Hematopoietic multipotent progenitor cell treated with erythropoietin and hydrocortisone succinate and interleukin-3 and kit ligand, for 4 days (in vitro differentiated cells): Measurements from ENCODE around the gene ZNF423.

Experiments
- DNase-seq: peaks from one replicate; pipeline ENCODE4 v3.0.0-alpha.2; 2015

Gene ZNF423

GRCh38 chr16:49822649-49823370, 33.1 kb downstream of the ZNF423 start:
- no peak for DNase-seq

- no peak for DNase-seq
Observed at GRCh38 chr16:49821614-49822282, 34.2 kb downstream of the ZNF423 start.

GRCh38 chr16:49821156-49821555, 34.8 kb downstream of the ZNF423 start:
- DNase-seq: no peak

- DNase-seq: no peak
Observed at GRCh38 chr16:49817754-49818507, 38.0 kb downstream of the ZNF423 start.

GRCh38 chr16:49816875-49817274, 39.0 kb downstream of the ZNF423 start:
- peak; percentile 40 for DNase-seq

GRCh38 chr16:49811644-49812334, 44.1 kb downstream of the ZNF423 start:
- DNase-seq: no peak

- no peak for DNase-seq
Observed at GRCh38 chr16:49810831-49811230, 45.1 kb downstream of the ZNF423 start.

- no peak for DNase-seq
Observed at GRCh38 chr16:49809561-49809960, 46.4 kb downstream of the ZNF423 start.

- no peak for DNase-seq
Observed at GRCh38 chr16:49809062-49809461, 46.9 kb downstream of the ZNF423 start.

GRCh38 chr16:49806446-49806845, 49.5 kb downstream of the ZNF423 start:
- DNase-seq: no peak

GRCh38 chr16:49801290-49801689, 54.6 kb downstream of the ZNF423 start:
- DNase-seq: no peak

- no peak for DNase-seq
Observed at GRCh38 chr16:49800876-49801275, 55.0 kb downstream of the ZNF423 start.

- no peak for DNase-seq
Observed at GRCh38 chr16:49800441-49800840, 55.5 kb downstream of the ZNF423 start.

GRCh38 chr16:49799172-49799571, 56.7 kb downstream of the ZNF423 start:
- DNase-seq: no peak

- no peak for DNase-seq
Observed at GRCh38 chr16:49795513-49795912, 60.4 kb downstream of the ZNF423 start.

- no peak for DNase-seq
Observed at GRCh38 chr16:49793244-49793643, 62.7 kb downstream of the ZNF423 start.

GRCh38 chr16:49789616-49790015, 66.3 kb downstream of the ZNF423 start:
- no peak for DNase-seq

GRCh38 chr16:49788986-49789385, 66.9 kb downstream of the ZNF423 start:
- no peak for DNase-seq

GRCh38 chr16:49788572-49788971, 67.3 kb downstream of the ZNF423 start:
- no peak for DNase-seq

- no peak for DNase-seq
Observed at GRCh38 chr16:49786926-49787557, 68.9 kb downstream of the ZNF423 start.

GRCh38 chr16:49785970-49786369, 69.9 kb downstream of the ZNF423 start:
- no peak for DNase-seq

- DNase-seq: peak; percentile 5
Observed at GRCh38 chr16:49782405-49782804, 73.5 kb downstream of the ZNF423 start.

GRCh38 chr16:49781401-49781800, 74.5 kb downstream of the ZNF423 start:
- no peak for DNase-seq
